Measurements from ENCODE around the gene IFI27L1.

DNA sequence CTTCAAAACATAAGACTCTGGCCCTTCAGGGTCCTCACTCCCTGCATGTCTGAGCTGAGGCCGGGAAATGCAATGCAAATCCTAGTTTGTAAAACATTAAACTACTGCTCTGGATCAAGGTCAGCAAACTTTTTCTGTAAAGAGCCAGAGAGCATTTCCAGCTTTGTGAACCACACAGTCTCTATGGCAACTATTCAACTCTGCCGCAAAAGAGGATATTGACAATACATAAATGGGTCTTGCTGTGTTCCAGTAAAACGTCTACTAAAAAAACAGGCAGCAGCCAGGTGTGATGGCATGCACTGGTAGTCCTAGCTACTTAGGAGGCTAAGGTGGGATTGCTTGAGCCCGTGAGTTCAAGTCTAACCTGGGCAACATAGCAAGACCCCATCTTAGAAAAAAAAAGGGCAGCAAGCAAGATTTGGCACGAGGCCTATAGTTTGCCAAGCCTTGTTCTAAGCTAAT, 22.4 kb upstream of the IFI27L1 start:
- TF ChIP-seq EZH2 (IDR thresholded peaks at IDR 0.05; ENCODE audit: low read length, missing control alignments): no peak
- TF ChIP-seq, protein P1, sequence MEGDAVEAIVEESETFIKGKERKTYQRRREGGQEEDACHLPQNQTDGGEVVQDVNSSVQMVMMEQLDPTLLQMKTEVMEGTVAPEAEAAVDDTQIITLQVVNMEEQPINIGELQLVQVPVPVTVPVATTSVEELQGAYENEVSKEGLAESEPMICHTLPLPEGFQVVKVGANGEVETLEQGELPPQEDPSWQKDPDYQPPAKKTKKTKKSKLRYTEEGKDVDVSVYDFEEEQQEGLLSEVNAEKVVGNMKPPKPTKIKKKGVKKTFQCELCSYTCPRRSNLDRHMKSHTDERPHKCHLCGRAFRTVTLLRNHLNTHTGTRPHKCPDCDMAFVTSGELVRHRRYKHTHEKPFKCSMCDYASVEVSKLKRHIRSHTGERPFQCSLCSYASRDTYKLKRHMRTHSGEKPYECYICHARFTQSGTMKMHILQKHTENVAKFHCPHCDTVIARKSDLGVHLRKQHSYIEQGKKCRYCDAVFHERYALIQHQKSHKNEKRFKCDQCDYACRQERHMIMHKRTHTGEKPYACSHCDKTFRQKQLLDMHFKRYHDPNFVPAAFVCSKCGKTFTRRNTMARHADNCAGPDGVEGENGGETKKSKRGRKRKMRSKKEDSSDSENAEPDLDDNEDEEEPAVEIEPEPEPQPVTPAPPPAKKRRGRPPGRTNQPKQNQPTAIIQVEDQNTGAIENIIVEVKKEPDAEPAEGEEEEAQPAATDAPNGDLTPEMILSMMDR (conservative IDR thresholded peaks at IDR 0.05 in 1 of 2, IDR thresholded peaks at IDR 0.05 in 1 of 2; ENCODE audit: low read depth in 1 of 2, low read length in 2 of 2): no peak

Data from fibroblast of lung (primary cell).